A549 (cell line): ENCODE data around the gene C6. TPM values are rescaled to one million over a fixed set of nuclear protein-coding genes. Genes with fewer than 3 reads are reported as not detected.
A peak's percentile ranks its signal among the peaks of the same experiment; 100 is the strongest.

Experiments
- ATAC-seq, 2 experiments: fragments of 200-7000 bp in 1 of 2; fragments of >200 bp in 1 of 2; cut with Nextera tagmentation in 1 of 2; cut with Tn5 transposase in 1 of 2; 3 replicates each; pipeline versions ENCODE4 v1.8.0 to v1.9.1; 2018 to 2020; ENCODE audit warnings: mild to moderate bottlenecking in 1 of 2, moderate library complexity in 1 of 2
- CTCF ChIA-PET: fragments of 300-600 bp; sonication (Branson Sonifier 250); formaldehyde crosslinking; extraction: SDS; loops from one replicate; lab custom pipeline; 2021; ENCODE audit warnings: antibody characterized with exemption, inconsistent platforms; lab: Yijun Ruan, JAX
- POLR2A ChIA-PET: fragments of 350-600 bp; formaldehyde crosslinking; extraction: SDS; loops from one replicate; lab custom pipeline; 2021; ENCODE audit warnings: antibody characterized with exemption, inconsistent platforms; lab: Yijun Ruan, JAX
- DNase-seq, 2 experiments: peaks; one replicate each; pipeline versions ENCODE4 v3.0.0 to v3.0.0-alpha.2; 2011 to 2016; ENCODE audit warnings: low read depth in 1 of 2, low spot score in 1 of 2
- FAIRE-seq: peaks from 2 replicates; lab custom pipeline; 2011; peaks lifted over from hg19 to GRCh38; lab: Jason Lieb, UNC
- H3K27ac ChIP-seq, 2 experiments: fragments of >200 bp; sonication (Bioruptor Twin); formaldehyde crosslinking; 3 replicates each; pipeline ENCODE4 v1.5.1; 2016 to 2017
- H3K4me1 ChIP-seq: fragments of >200 bp; sonication (Bioruptor Twin); formaldehyde crosslinking; 3 replicates; pipeline ENCODE4 v1.6.1; 2016
- H3K4me2 ChIP-seq: fragments of >200 bp; sonication (Bioruptor Twin); formaldehyde crosslinking; 3 replicates; pipeline ENCODE4 v1.6.1; 2016
- H3K4me3 ChIP-seq: fragments of >200 bp; sonication (Bioruptor Twin); formaldehyde crosslinking; 3 replicates; pipeline ENCODE4 v1.5.1; 2016
- H3K9me3 ChIP-seq: fragments of >200 bp; sonication (Bioruptor Twin); formaldehyde crosslinking; 3 replicates; pipeline ENCODE4 v1.6.1; 2016
- BCL3 ChIP-seq: fragments of >200 bp; sonication (Bioruptor Twin); formaldehyde crosslinking; IDR thresholded peaks from 3 replicates; pipeline ENCODE4 v1.6.1; 2016
- BHLHE40 ChIP-seq: IDR thresholded peaks from 2 replicates; pipeline ENCODE4 v1.6.1; 2012; ENCODE audit warnings: low read depth, low read length, inconsistent platforms
- CBX8 ChIP-seq: fragments of 200-600 bp; sonication (generic); IDR thresholded peaks from 2 replicates; pipeline ENCODE4 v1.6.1; 2016
- CEBPB ChIP-seq, 2 experiments: fragments of >200 bp in 1 of 2; sonication (Bioruptor Twin) in 1 of 2; formaldehyde crosslinking in 1 of 2; IDR thresholded peaks; 2 replicates each; pipeline ENCODE4 v1.6.1; 2012 to 2016
- CTCF ChIP-seq: fragments of >200 bp; sonication (Bioruptor Twin); formaldehyde crosslinking; IDR thresholded peaks from 3 replicates; pipeline ENCODE4 v1.5.1; 2016
- ELK1 ChIP-seq: fragments of 150-350 bp; IDR thresholded peaks from 2 replicates; pipeline ENCODE4 v1.6.1; 2014; ENCODE audit warnings: low read depth, mild to moderate bottlenecking, low read length
- EP300 ChIP-seq, 2 experiments: fragments of >200 bp; sonication (Bioruptor Twin); formaldehyde crosslinking; IDR thresholded peaks; 2 replicates in 1 of 2; 3 replicates in 1 of 2; pipeline ENCODE4 v1.6.1; 2016 to 2017
- ESRRA ChIP-seq: fragments of 150-350 bp; IDR thresholded peaks from 2 replicates; pipeline ENCODE4 v1.6.1; 2014; ENCODE audit warnings: mild to moderate bottlenecking, low read length, borderline replicate concordance
- HDAC2 ChIP-seq: fragments of 200-600 bp; sonication (generic); IDR thresholded peaks from 2 replicates; pipeline ENCODE4 v1.6.1; 2016
- HOXA7 ChIP-seq: fragments of 250-450 bp; sonication (Bioruptor Pico); IDR thresholded peaks from 2 replicates; pipeline ENCODE4 v1.5.0; 2020; ENCODE audit warnings: mild to moderate bottlenecking, moderate library complexity
- JUN ChIP-seq, 2 experiments: fragments of >200 bp; sonication (Bioruptor Twin); formaldehyde crosslinking; IDR thresholded peaks; 2 replicates in 1 of 2; 3 replicates in 1 of 2; pipeline ENCODE4 v1.6.1; 2016 to 2017
- JUNB ChIP-seq: fragments of >200 bp; sonication (Bioruptor Twin); formaldehyde crosslinking; IDR thresholded peaks from 2 replicates; pipeline ENCODE4 v1.6.1; 2016
- PHF8 ChIP-seq: fragments of 200-600 bp; sonication (generic); IDR thresholded peaks from 2 replicates; pipeline ENCODE4 v1.6.1; 2016; ENCODE audit warnings: low read depth, mild to moderate bottlenecking, antibody characterized with exemption, moderate library complexity, borderline replicate concordance
- SMC3 ChIP-seq: fragments of >200 bp; sonication (Bioruptor Twin); formaldehyde crosslinking; IDR thresholded peaks from 3 replicates; pipeline ENCODE4 v1.6.1; 2018; ENCODE audit warnings: inconsistent platforms
- TFCP2L1 ChIP-seq: fragments of 250-450 bp; sonication (Bioruptor Pico); IDR thresholded peaks from 2 replicates; pipeline ENCODE4 v1.5.0; 2021; ENCODE audit warnings: mild to moderate bottlenecking
- ZC3H11A ChIP-seq: fragments of 450-650 bp; IDR thresholded peaks from 2 replicates; pipeline ENCODE4 v1.6.1; 2014; ENCODE audit warnings: antibody characterized with exemption, mild to moderate bottlenecking
- ZFP36 ChIP-seq: fragments of 450-650 bp; IDR thresholded peaks from 2 replicates; pipeline ENCODE4 v1.6.1; 2014; ENCODE audit warnings: borderline replicate concordance; ENCODE audit not compliant: partially characterized antibody
- WGBS: methylation state at CpG from one replicate; pipeline ENCODE4 v1.1.6; 2017; ENCODE audit errors: missing lambda C conversion rate; 5-methylcytosine and 5-hydroxymethylcytosine counted together
- polyA plus RNA-seq, 4 experiments: library from polyadenylated mRNA; depleted of rRNA in 3 of 4; stranded (reverse); fragments of >200 nt; fragmentation: RNase III in 1 of 4; extraction: RNeasy Plus Mini Kit Qiagen cat#74134 plus additional on column Dnase treatment in 1 of 4; gene quantifications; 2 replicates in 3 of 4; 3 replicates in 1 of 4; pipeline ENCODE4 v1.2.3, GENCODE V29; 2011 to 2017
- TF ChIP-seq, protein P1 (sequence below): fragments of >200 bp; sonication (Bioruptor Twin); formaldehyde crosslinking; IDR thresholded peaks from 2 replicates; pipeline ENCODE4 v1.6.1; 2016
- TF ChIP-seq, protein P2 (sequence below): fragments of 450-650 bp; IDR thresholded peaks from 2 replicates; pipeline ENCODE4 v1.6.1; 2014; ENCODE audit warnings: antibody characterized with exemption

Gene C6
- polyA plus RNA-seq, 2 of the 4 experiments (the other 2 are of a cell fraction), result not detected

DNA sequence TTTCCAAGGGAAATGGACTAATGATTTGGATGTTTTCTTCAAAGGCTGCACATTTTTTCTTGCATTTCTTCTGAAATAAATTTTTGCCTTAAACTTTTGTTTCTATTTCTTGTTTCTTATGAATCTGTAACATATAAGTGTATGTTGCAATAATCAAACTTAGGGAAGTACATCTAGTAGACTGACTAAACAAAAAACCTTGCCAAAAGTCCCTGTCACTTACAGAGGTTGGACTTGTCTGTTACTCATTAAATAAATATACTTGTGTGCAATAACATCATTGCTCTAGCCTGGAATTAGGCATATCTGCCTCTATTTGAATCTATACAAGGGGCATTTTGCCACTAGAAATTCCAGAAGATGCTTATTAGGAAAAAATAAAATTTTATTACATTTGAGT is 56.6 kb downstream of the C6 start:
- peak overlapping the region; percentile 39; the same call in 2 of the 3 replicates for H3K4me2 ChIP-seq
- no peaks in the 10 kb centered on the region for H3K9me3 ChIP-seq
- H3K4me3 ChIP-seq, result no peak overlapping the region
- FAIRE-seq (no peak), DNase-seq (peak in 1 of 2 experiments; percentile 19), ATAC-seq (no peak)
- TF ChIP-seq ESRRA (no peak), JUNB (no peak), TFCP2L1 (CRISPR knock-in tag) (no peak), BHLHE40 (no peak), ZFP36 (no peak), SMC3 (no peak), BCL3 (no peak), EP300 (IDR thresholded peaks at IDR 0.05) (no peak), JUN (IDR thresholded peaks at IDR 0.05) (no peak), HOXA7 (CRISPR knock-in tag) (no peak), HDAC2 (no peak), ZC3H11A (no peak)
- TF ChIP-seq, protein P1, sequence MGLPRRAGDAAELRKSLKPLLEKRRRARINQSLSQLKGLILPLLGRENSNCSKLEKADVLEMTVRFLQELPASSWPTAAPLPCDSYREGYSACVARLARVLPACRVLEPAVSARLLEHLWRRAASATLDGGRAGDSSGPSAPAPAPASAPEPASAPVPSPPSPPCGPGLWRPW, result no peak
- TF ChIP-seq, protein P2, sequence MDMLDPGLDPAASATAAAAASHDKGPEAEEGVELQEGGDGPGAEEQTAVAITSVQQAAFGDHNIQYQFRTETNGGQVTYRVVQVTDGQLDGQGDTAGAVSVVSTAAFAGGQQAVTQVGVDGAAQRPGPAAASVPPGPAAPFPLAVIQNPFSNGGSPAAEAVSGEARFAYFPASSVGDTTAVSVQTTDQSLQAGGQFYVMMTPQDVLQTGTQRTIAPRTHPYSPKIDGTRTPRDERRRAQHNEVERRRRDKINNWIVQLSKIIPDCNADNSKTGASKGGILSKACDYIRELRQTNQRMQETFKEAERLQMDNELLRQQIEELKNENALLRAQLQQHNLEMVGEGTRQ, result no peak
- H3K27ac ChIP-seq, result no peak overlapping the region
- 0 out of 3 replicates have a peak, but pooled peaks cover 8% of the 10 kb centered on the region for H3K4me1 ChIP-seq
- CTCF ChIA-PET, result no interaction called here
- POLR2A ChIA-PET, result no interaction called here

- DNase-seq, result no peak
- Histone ChIP-seq H3K4me3 (no peak overlapping the region), H3K4me2 (no peak overlapping the region), H3K4me1 (0 out of 3 replicates have a peak, but pooled peaks cover 8% of the 10 kb centered on the region), H3K27ac (no peak overlapping the region), H3K9me3 (no peaks in the 10 kb centered on the region)
- ChIA-PET POLR2A (no interaction called here), CTCF (no interaction called here)
- no peak for FAIRE-seq
- no peak for TF ChIP-seq CTCF
- no peak for ATAC-seq
- WGBS, result 80% methylated on average over 3 of the region's 3 CpGs
Observed at GRCh38 chr5:41154491-41154890, 58.8 kb downstream of the C6 start.

- ChIA-PET POLR2A (no interaction called here), CTCF (interaction anchor here (0.7 kb wide), 1 partner anchor 23 kb away, joined by 3 read pairs; no protein-coding TSS in a partner anchor)
- TF ChIP-seq CBX8, result no peak
- TF ChIP-seq JUNB, result no peak
- no peak for TF ChIP-seq CEBPB (IDR thresholded peaks at IDR 0.05)
- no peak for TF ChIP-seq PHF8
- no peak for TF ChIP-seq ELK1
- TF ChIP-seq HDAC2, result no peak
- DNase-seq (no peak), ATAC-seq (no peak), FAIRE-seq (no peak)
- Histone ChIP-seq H3K27ac (no peak overlapping the region), H3K4me1 (0 out of 3 replicates have a peak, but pooled peaks cover 3% of the 10 kb centered on the region), H3K4me2 (no peak overlapping the region), H3K4me3 (no peak overlapping the region), H3K9me3 (no peaks in the 10 kb centered on the region)
- 41% methylated on average over 4 of the region's 4 CpGs for WGBS
Observed at GRCh38 chr5:41151564-41151963, 61.8 kb downstream of the C6 start.
